ENCODE results near the gene CACNA1S. TPM values are rescaled to one million over a fixed set of nuclear protein-coding genes. Genes with fewer than 3 reads are reported as not detected.

CACNA1S gene
- total RNA-seq, 6 experiments from 2014 or later: not detected

- no peaks in the 10 kb centered on the region for H3K4me1 Mint-ChIP-seq (ENCODE audit: low read depth)
- H3K36me3 Mint-ChIP-seq (ENCODE audit: low read depth): no peaks in the 10 kb centered on the region
- H3K4me3 Mint-ChIP-seq: no peak overlapping the region
- H3K9me3 Mint-ChIP-seq: no peaks in the 10 kb centered on the region
- no peak for DNase-seq
- TF ChIP-seq CTCF (IDR thresholded peaks at IDR 0.05): no peak
- peaks cover 52% of the 10 kb centered on the region for H3K27me3 Mint-ChIP-seq (ENCODE audit: insufficient read depth)
- no peak overlapping the region for H3K27ac Mint-ChIP-seq
Observed at GRCh38 chr1:201065686-201066085, 46.5 kb downstream of the CACNA1S start.

- Mint-ChIP-seq H3K27me3 (ENCODE audit: insufficient read depth) (peaks cover 49% of the 10 kb centered on the region), H3K4me1 (ENCODE audit: low read depth) (no peaks in the 10 kb centered on the region), H3K36me3 (ENCODE audit: low read depth) (no peaks in the 10 kb centered on the region), H3K27ac (no peak overlapping the region), H3K9me3 (no peaks in the 10 kb centered on the region), H3K4me3 (no peak overlapping the region)
- DNase-seq: no peak
- no peak for TF ChIP-seq CTCF (IDR thresholded peaks at IDR 0.05)
Observed at GRCh38 chr1:201064806-201065205, 47.4 kb downstream of the CACNA1S start.

- Mint-ChIP-seq H3K9me3 (no peaks in the 10 kb centered on the region), H3K4me3 (no peak overlapping the region), H3K27me3 (ENCODE audit: insufficient read depth) (peaks cover 51% of the 10 kb centered on the region), H3K27ac (no peak overlapping the region), H3K4me1 (ENCODE audit: low read depth) (no peaks in the 10 kb centered on the region), H3K36me3 (ENCODE audit: low read depth) (no peaks in the 10 kb centered on the region)
- DNase-seq: no peak
- no peak for TF ChIP-seq CTCF (IDR thresholded peaks at IDR 0.05)
Observed at GRCh38 chr1:201063145-201063544, 49.1 kb downstream of the CACNA1S start.

- no peak for DNase-seq
- no peak for TF ChIP-seq CTCF (IDR thresholded peaks at IDR 0.05)
- no peaks in the 10 kb centered on the region for H3K4me1 Mint-ChIP-seq (ENCODE audit: low read depth)
- no peaks in the 10 kb centered on the region for H3K9me3 Mint-ChIP-seq
- no peak overlapping the region for H3K27ac Mint-ChIP-seq
- H3K27me3 Mint-ChIP-seq (ENCODE audit: insufficient read depth): peaks cover 52% of the 10 kb centered on the region
- H3K36me3 Mint-ChIP-seq (ENCODE audit: low read depth): no peaks in the 10 kb centered on the region
- H3K4me3 Mint-ChIP-seq: no peak overlapping the region
Observed at GRCh38 chr1:201062511-201063091, 49.6 kb downstream of the CACNA1S start.

- Mint-ChIP-seq H3K4me1 (ENCODE audit: low read depth) (no peaks in the 10 kb centered on the region), H3K9me3 (no peaks in the 10 kb centered on the region), H3K27ac (no peak overlapping the region), H3K4me3 (no peak overlapping the region), H3K36me3 (ENCODE audit: low read depth) (no peaks in the 10 kb centered on the region), H3K27me3 (ENCODE audit: insufficient read depth) (peaks cover 51% of the 10 kb centered on the region)
- no peak for DNase-seq
- no peak for TF ChIP-seq CTCF (IDR thresholded peaks at IDR 0.05)
Observed at GRCh38 chr1:201061886-201062285, 50.3 kb downstream of the CACNA1S start.

- Mint-ChIP-seq H3K27me3 (ENCODE audit: insufficient read depth) (peaks cover 53% of the 10 kb centered on the region), H3K9me3 (no peaks in the 10 kb centered on the region), H3K36me3 (ENCODE audit: low read depth) (no peaks in the 10 kb centered on the region), H3K4me3 (no peak overlapping the region), H3K4me1 (ENCODE audit: low read depth) (no peaks in the 10 kb centered on the region), H3K27ac (no peak overlapping the region)
- DNase-seq: no peak
- TF ChIP-seq CTCF (IDR thresholded peaks at IDR 0.05): no peak
Observed at GRCh38 chr1:201061049-201061448, 51.2 kb downstream of the CACNA1S start.
